PFSK-1 (cell line): ENCODE data around the gene BBS7.

Experiments
- REST ChIP-seq, 2 experiments: IDR thresholded peaks; 2 replicates each; pipeline versions ENCODE4 v1.6.1 to v1.8.0; 2011 to 2012; ENCODE audit warnings: low read depth in 2 of 2, low read length in 2 of 2, control low read depth in 1 of 2, inconsistent platforms in 1 of 2, mild to moderate bottlenecking in 1 of 2, moderate library complexity in 1 of 2; ENCODE audit not compliant: insufficient read depth in 1 of 2
- TAF1 ChIP-seq: IDR thresholded peaks from 2 replicates; pipeline ENCODE4 v1.6.1; 2012; ENCODE audit warnings: low read length, control low read depth, borderline replicate concordance; ENCODE audit not compliant: insufficient read depth

- no peak for TF ChIP-seq REST (IDR thresholded peaks at IDR 0.05; ENCODE audit: insufficient read depth in 1 of 2, low read depth in 2 of 2, low read length in 2 of 2)
- TF ChIP-seq TAF1, result no peak
Measured at GRCh38 chr4:121863799-121864198, 6.5 kb downstream of the BBS7 start.
